GM21526 (cell line): Measurements from ENCODE around the gene HOXA2.

Source experiments
- ATAC-seq: cut with Tn5 transposase; IDR thresholded peaks from one replicate; pipeline ENCODE4 v1.9.1; 2021; ENCODE audit warnings: moderate library complexity; ENCODE audit not compliant: unreplicated experiment, low FRiP score

The HOXA2 gene

GRCh38 chr7:27126596-27127327, 24.3 kb upstream of the HOXA2 start:
- no peak for ATAC-seq

- no peak for ATAC-seq
These were observed 23.5 kb upstream of the HOXA2 start for GRCh38 chr7:27125986-27126394.

DNA sequence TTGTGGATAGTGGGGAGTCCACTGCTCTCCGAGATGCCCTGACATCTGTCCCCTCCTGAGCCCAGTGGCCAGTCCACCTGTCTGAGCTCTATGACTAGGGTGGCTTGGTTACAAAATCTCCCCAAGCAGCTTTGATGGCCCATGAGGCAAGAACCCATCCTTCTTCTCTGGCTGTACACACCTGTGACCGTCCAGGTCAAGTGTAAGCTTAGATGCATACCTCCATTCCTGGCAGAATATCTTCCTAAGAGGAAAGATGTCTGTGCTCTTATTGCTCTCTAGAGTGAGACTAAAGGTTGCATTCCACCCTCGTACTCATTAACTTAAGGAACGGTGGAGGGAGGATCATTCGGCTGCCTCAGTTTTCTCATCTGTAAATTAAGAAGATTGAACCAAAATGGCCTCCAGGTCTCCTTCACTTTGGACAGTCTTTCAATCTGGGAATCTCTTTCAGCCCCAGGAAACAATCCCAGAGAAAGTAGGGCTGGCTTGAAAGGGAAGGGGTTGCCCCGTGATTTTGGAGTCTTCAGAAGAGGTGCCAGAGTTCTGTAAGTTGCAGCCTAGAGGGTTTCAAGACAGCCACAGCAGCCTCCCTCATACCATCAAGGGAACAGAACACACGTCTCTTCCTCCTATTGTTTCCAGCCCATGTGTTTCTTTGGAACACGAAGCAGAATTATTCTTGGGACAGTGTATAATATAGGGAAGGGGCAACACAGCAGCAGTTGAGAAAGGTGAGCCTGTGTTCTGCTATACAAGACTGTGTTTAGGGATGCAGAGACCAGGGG, 22.6 kb upstream of the HOXA2 start:
- no peak for ATAC-seq

DNA sequence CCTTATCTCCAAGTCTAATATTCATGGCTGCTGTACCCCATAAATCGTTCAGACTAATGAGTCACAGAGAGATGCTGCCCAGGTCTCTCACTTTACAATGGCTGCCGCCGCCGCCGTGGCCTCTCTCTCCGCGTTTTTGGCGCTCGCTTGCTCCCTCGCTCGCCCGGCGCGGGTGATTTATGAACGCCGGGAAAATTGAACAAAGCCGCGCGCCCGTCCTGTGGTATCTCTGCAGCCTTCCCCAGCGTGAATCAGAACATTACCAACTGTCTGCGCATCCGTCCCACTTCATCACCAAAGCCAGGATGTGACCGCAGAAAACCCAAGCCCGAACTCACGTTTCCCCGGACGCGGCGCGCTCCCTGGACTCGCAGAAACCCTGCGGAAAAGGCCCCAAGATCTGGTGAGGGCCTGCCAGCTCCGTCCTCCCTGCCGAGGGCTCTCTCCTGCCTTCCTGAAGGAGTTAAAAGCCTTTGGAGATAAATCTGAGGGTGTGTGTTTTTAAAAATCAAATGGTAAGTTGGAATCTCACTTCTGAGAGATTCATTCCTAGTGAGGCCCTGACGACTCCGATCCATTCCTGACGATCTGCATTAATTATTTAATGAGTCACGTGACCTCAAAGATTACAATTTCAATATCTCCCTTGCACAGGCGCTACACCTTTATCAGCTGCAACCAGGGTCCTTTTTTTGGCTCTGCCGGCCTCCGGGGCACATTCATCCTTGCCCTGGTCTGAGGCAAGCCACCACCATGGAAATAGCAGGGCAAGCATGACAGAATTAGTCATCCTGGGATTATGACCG, 21.8 kb upstream of the HOXA2 start:
- ATAC-seq = no peak

DNA sequence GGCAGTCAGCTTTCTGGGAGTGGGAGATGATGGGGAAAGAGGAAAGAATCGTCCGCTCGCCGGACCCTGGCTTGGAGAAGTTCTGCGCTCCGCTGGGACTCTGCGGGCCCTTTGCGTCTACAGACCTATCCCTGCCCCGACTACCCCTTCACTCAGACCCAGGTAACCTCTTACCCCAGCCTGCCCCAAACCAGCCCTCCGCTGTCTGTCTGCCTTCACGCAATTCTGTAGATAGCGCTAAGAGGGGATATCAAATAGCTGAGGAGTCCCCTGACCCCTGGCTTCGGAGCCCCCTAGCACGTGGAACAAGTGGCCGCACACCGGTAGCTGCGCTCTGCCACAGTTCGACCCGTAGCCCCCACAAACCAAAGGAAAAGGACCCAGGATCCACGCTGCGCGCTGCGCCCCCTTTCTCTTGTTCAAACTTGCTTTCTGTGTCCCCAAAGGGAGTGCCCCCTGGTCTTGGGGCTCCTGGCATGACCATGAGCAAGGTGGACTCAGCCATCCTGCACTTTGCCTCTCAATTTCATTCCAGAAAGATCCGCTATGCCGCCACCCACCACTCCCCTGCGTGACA, 21.1 kb upstream of the HOXA2 start:
- no peak for ATAC-seq

DNA sequence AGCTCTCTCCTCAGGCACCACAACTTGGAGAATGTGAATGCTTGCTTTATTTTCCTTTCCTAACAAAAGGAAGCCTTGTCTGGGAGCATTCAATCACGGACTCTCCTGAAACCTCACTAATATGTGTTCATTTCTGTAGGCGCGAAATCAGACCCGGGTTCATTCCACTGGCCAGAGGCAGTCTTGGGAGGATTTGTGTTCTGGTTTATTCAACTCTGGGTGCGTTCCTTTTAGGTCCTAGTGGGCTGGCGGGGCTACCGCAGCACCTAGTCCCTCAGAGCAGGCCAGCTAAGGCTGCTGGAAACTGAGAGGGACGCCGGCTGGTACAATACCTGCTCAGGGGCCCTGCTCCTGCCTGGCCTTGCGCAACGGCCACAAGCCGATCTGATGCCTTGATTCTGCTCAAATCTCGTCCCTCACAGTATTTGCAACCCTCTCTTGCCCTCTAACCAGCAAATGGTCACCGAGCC, 20.6 kb upstream of the HOXA2 start:
- no peak for ATAC-seq

GRCh38 chr7:27122077-27122910, 19.8 kb upstream of the HOXA2 start:
- ATAC-seq = no peak

GRCh38 chr7:27121684-27122076, 19.2 kb upstream of the HOXA2 start:
- no peak for ATAC-seq

DNA sequence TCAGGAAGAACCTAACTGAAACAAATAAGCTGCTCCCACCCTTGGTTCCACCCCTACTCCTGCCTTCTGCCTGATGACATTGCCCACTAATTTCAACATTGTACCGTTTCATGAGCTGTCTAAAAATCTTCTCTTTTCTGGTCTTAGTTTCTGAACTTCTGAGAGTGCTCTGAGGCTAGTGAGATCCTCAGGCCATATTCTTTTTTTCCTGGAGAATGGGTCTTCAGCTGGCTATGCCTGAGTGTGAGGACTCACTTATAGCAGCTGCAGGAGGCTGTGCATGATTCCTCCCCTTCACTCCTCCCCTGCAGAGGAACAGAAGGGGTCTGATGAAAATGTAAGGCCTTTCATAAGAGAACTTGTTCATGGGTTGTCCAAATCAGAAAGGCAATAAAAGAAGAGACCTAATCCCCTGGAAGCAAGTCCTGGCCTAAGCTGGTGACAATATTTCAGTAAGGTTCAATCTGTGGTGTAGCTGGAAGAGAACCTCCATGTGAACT, 17.0 kb upstream of the HOXA2 start:
- no peak for ATAC-seq

GRCh38 chr7:27118580-27118979, 16.1 kb upstream of the HOXA2 start:
- ATAC-seq = no peak

- no peak for ATAC-seq
These were observed 15.5 kb upstream of the HOXA2 start for GRCh38 chr7:27117887-27118491.

DNA sequence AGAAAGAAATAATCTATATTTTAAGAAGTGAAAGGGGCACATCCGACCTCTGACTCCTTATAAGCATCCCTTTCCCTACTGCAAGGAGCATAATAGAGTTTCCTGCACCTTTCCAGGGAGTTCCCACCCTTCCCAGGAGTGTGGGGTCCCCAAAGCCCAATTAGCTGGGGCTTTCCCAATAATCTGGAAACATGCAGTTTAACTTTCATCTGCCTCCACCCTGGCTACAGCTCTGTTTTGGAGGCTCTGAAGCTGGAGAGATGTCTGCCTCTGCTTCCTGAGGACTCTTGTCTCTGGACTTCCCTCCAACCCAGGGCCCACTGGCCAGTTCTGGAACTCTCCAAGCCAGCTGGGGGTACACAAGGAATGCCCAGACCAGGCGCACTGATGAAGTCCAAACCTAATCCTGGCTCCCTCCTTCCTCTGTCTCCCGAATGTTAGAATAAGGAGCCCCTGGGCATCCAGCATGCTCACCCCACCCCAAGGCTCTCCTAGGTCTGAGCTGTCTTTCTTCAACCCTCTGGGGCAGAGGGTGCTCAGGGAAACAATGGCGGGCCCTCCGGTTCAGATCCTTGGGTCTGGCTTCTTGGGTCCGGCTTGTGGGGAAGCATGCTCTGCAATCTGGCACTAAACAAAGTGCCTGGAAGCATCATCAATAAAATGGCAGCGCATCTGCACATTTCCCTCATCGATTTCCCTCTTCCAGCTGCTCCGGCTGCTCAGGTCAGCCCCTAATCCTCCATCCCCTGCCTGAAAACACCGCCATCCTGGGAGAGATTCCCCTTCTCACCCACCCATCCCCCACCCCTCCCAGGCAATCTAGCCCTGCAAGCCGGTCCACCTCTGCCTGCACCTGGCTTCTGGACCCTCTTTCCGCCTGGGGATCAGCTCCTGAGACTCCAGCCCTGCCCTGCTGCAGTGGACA, 14.7 kb upstream of the HOXA2 start:
- no peak for ATAC-seq

DNA sequence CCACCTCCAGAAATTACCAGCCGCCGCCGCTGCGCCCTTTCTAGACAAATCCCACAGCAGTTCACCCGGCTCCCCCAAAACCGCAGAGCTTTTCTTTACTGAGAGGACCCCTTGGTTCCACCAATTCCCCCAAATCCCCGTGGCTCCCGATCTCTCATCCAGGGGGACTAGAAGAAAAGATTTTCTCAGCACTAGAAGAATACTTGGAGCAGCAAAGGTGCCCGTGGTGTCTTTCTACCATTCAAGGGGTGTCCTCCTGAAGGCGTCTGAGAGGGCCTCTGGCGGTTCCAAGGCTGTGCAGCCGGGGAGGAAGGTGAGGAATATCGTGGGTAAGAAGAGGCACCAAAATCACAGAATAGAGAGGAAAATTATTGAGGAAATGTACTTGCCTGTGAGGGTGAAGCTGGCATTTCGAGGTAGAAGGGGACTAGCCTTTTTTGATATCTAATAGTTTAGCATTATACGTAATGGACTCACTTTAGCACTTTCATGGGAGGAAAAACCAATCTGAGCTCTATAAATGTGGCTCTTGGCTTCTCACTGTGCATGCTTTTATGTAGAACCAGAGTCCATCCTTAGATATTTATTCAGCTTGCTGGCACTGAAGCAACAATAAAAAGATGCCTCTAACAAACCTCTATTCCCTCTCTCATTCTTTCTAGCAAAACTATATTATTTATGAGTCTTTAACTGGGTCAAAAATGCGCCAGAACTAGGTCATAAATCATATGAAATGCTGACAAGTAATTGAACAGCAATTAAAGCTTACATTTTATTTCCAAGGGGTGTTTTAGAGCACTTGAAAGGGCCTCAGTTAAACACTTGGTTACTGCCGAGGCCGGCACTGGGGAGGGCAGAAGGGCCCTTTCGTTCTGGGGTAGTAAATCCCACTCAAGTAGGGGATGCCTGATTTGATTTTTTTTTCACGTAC, 13.8 kb upstream of the HOXA2 start:
- no peak for ATAC-seq

DNA sequence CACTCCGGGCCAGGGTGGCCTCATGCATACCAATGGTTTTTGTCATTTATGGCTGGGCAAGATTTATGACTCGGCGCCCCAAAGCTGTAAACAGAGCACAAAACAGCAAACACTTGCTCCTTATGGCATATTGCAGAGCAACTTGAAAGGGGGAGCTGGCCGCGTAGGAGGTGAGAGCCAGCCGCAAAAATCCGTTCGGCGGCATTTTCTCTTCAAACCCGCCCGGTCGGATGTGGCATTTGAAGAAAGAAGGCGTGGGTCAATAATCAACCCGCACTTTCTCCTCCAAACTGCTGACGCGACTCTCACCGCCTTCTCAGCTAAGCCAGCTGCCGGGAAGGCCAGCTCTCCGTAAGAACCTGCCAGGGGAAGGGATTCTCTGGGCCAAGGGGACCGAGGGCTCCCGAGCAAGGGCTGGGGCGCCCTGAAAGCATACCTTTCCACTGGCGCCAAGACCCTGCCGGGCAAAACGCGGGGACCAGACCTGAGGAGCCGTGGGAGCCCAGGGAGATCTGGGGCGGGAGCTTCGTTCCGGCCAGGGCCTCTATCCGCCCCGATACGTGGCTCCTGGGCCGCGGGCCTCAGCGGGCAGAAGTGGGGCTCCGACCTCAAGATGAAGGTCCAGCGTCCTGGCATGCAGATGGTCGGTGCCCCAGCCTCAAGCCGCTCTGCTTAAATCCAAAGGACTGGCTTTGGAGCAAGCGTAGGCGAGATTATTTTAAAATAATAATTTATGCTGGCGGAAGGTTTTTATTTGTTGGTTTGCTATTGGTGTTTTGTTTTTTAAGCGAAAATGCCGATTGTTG, 12.9 kb upstream of the HOXA2 start:
- no peak for ATAC-seq

DNA sequence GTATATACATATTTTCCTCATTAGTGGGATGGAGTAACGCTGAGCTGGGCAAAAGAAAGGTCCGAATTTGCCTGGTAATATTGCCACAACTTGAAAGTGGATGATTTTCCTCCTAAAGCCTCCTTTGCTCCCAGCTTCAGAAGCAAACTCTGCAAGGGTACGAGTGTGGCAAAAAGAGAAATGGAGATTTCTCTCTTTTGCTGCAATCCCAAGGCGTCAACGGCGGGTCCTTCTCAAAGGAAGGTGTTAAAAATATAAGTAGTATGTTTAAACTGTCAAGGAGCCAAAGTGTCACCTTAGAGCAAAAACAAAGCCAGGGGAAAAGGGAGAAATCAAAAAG, 12.4 kb upstream of the HOXA2 start:
- ATAC-seq = no peak

DNA sequence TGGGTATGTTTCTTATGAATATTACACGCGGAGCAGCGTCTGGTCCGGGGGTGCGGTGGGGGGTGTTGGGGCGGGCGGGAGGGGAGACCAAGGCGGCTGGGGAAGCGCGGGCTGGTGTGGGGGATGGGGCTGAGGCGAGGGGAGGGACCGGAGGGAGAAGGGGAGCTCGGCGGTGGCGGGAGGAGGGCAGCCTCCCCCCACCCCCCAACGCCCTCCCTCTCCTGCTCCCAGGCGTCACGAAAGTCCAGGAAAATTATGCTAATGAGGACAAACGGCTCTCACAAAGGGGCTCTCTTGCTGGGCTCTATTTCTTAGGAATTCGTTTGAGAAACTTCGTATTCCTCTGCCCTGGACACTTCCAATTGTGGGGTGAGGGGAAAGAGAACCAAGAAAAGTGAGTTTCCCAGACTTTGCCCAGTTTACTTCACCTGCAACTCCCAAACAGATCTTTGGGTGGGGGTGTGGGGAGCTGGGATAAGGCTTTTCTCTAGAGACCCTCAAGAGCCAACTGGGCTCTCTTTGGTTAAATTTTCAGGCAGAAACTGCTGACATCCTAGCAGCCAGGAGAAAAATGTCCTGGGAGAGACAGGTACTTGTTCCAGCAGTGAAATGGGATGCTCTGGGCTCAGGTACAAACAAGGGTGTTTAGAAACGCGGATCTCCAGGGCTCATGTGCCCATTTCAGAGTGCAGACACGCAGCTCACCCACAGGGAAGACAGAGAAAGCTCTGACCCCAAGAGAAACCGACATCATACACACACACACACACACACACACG, 11.7 kb upstream of the HOXA2 start:
- ATAC-seq = no peak
